Hypothalamus (tissue), 51 donors: Measurements from ENCODE around the gene DNTT.

Source experiments
- DNase-seq, 51 donors: peaks; one replicate each; lab custom pipeline; 2025; lab: John Stamatoyannopoulos, UW

The DNTT gene

GRCh38 chr10:96304230-96304629 is at the start of gene DNTT:
DNTT (plus strand) TSS chr10:96304434; CDS start chr10:96304498, 64 bp downstream.
- DNase-seq: no peak

- DNase-seq: no peak
Observed at GRCh38 chr10:96254976-96255375, 49.3 kb upstream of the DNTT start.

GRCh38 chr10:96255549-96256333 is 48.5 kb upstream of the DNTT start:
- DNase-seq: no peak

GRCh38 chr10:96257944-96258343 is 46.3 kb upstream of the DNTT start:
- peak in 2 of 51 donors; percentile 12 to 26 for DNase-seq

GRCh38 chr10:96259150-96259549 is 45.1 kb upstream of the DNTT start:
- DNase-seq: peak in 2 of 51 donors; percentile 4 to 11

- no peak for DNase-seq
Observed at GRCh38 chr10:96260014-96260413, 44.2 kb upstream of the DNTT start.

GRCh38 chr10:96261132-96261531 is 43.1 kb upstream of the DNTT start:
- DNase-seq: no peak

- DNase-seq: no peak
Observed at GRCh38 chr10:96261930-96262329, 42.3 kb upstream of the DNTT start.

- no peak for DNase-seq
Observed at GRCh38 chr10:96263176-96263575, 41.1 kb upstream of the DNTT start.

GRCh38 chr10:96263669-96264068 is 40.6 kb upstream of the DNTT start:
- DNase-seq: no peak

GRCh38 chr10:96264938-96265337 is 39.3 kb upstream of the DNTT start:
- no peak for DNase-seq

GRCh38 chr10:96266118-96266770 is 38.0 kb upstream of the DNTT start:
- DNase-seq: no peak

- DNase-seq: no peak
Observed at GRCh38 chr10:96267234-96267705, 37.0 kb upstream of the DNTT start.

- no peak for DNase-seq
Observed at GRCh38 chr10:96268341-96268909, 35.8 kb upstream of the DNTT start.

- DNase-seq: no peak
Observed at GRCh38 chr10:96269438-96270300, 34.6 kb upstream of the DNTT start.

- DNase-seq: no peak
Observed at GRCh38 chr10:96270571-96270970, 33.7 kb upstream of the DNTT start.

GRCh38 chr10:96271016-96271815 is 33.0 kb upstream of the DNTT start, which contains the start of gene BLNK:
BLNK (minus strand) TSS chr10:96271569; CDS start chr10:96271398, 171 bp downstream.
- peak in 11 of 51 donors; percentile 8 to 52 (median 15) for DNase-seq

- no peak for DNase-seq
Observed at GRCh38 chr10:96272316-96273280, 31.6 kb upstream of the DNTT start.
